ENCODE results near the gene APBB1. TPM values are rescaled to one million over a fixed set of nuclear protein-coding genes. Genes with fewer than 3 reads are reported as not detected.

Gene APBB1
- total and polyA plus RNA-seq, 2 of the 4 experiments (the other 2 are of a cell fraction): 39.4 to 44.1 TPM

- no peak overlapping the region for H3K18ac ChIP-seq (ENCODE audit: low read depth, low read length)
- DNase-seq (no peak), ATAC-seq (ENCODE audit: low read depth) (no peak)
- H3K27ac ChIP-seq (ENCODE audit: insufficient read depth, low read length): no peak overlapping the region
- H3K27me3 ChIP-seq (ENCODE audit: control insufficient read depth, insufficient read depth, low read length): no peaks in the 10 kb centered on the region
- dilution Hi-C loops (cut with HindIII; ENCODE audit: low sequenced_read_pairs, unreplicated experiment): no loop called here
- no peak for TF ChIP-seq CHD1 (IDR thresholded peaks at IDR 0.05; ENCODE audit: low read depth, low read length)
- no peak overlapping the region for H2BK5ac ChIP-seq (ENCODE audit: low read depth, low read length, poor library complexity, severe bottlenecking)
- H2AFZ ChIP-seq (replicated peaks; ENCODE audit: low read length, poor library complexity): no peak overlapping the region
- ChIA-PET POLR2A (ENCODE audit: unreplicated experiment) (no interaction called here), CTCF (no interaction called here)
- H3K4me3 ChIP-seq (ENCODE audit: insufficient read depth, low read depth, low read length): no peak overlapping the region
- H3K23ac ChIP-seq (ENCODE audit: low read depth, low read length): no peak overlapping the region
- H3K4me1 ChIP-seq (ENCODE audit: control insufficient read depth, insufficient read depth, low read length): peaks cover 14% of the 10 kb centered on the region
- no peak overlapping the region for H4K5ac ChIP-seq (ENCODE audit: low read depth, low read length)
- BruUV-seq (replicated peaks): no TSS peak
- no peak overlapping the region for H2BK120ac ChIP-seq (ENCODE audit: low read depth, low read length)
- intact Hi-C loops (cut with micrococcal nuclease): no loop called here
- H4K8ac ChIP-seq (ENCODE audit: low read depth in 2 of 2, low read length in 2 of 2): no peak overlapping the region
- H4K91ac ChIP-seq (ENCODE audit: insufficient read depth, low read depth, low read length): no peak overlapping the region
- no peak overlapping the region for H3K9ac ChIP-seq (ENCODE audit: low read depth, low read length)
- peaks cover 45% of the 10 kb centered on the region for H3K9me1 ChIP-seq (ENCODE audit: insufficient read depth, low read length)
- H3K9me3 ChIP-seq (ENCODE audit: control insufficient read depth, insufficient read depth, low read length): no peaks in the 10 kb centered on the region
- no peak overlapping the region for H3K4me2 ChIP-seq (ENCODE audit: low read depth, low read length)
- H2AK5ac ChIP-seq (ENCODE audit: low read depth, low read length): no peak overlapping the region
- H4K20me1 ChIP-seq (ENCODE audit: insufficient read depth, low read length): no peaks in the 10 kb centered on the region; the same call in 1 of the 2 replicates
- no peak overlapping the region for H2BK20ac ChIP-seq (ENCODE audit: low read depth, low read length)
- no peak overlapping the region for H3K14ac ChIP-seq (replicated peaks; ENCODE audit: low read depth, low read length)
- in situ Hi-C loops (cut with MboI; ENCODE audit: low sequenced_read_pairs): no loop called here
- peaks cover 5 to 22% of the 10 kb centered on the region in 2 experiments; a peak in 2 of 4 replicates for H3K79me1 ChIP-seq (ENCODE audit: low read depth in 1 of 2, low read length in 2 of 2)
- H3K36me3 ChIP-seq (ENCODE audit: control insufficient read depth, insufficient read depth, low read length): peaks cover 29% of the 10 kb centered on the region
- no peak overlapping the region for H3K4ac ChIP-seq (ENCODE audit: low read depth, low read length)
- H2BK15ac ChIP-seq (ENCODE audit: low read depth, low read length): no peak overlapping the region
- no CpG with 5 or more reads among the region's 16 CpGs for WGBS, 2 experiments (ENCODE audit: extremely low coverage in 2 of 2, insufficient read length in 1 of 2)
- H3K56ac ChIP-seq (ENCODE audit: extremely low read depth, insufficient read depth, low read length): no peak overlapping the region
- no peak overlapping the region for H2AK9ac ChIP-seq (replicated peaks; ENCODE audit: low read depth, low read length, poor library complexity)
Observed at GRCh38 chr11:6395470-6396060, 23.3 kb downstream of the APBB1 start.
